Left renal pelvis (tissue), 4 donors: ENCODE data around the gene ECHDC1. TPM values are rescaled to one million over a fixed set of nuclear protein-coding genes. Genes with fewer than 3 reads are reported as not detected.

ENCODE experiments used
- DNase-seq, 4 donors: peaks; one replicate each; pipeline ENCODE4 v3.0.0-alpha.2; 2013; ENCODE audit warnings: low read depth in 4 of 4, low spot score in 3 of 4
- polyA plus RNA-seq, 4 donors: library from polyadenylated mRNA; unstranded; fragments of 120-200 nt; gene quantifications; one replicate each; pipeline ENCODE4 v1.2.1, GENCODE V29; 2013; ENCODE audit not compliant: insufficient read length in 4 of 4

Gene ECHDC1
- polyA plus RNA-seq, 4 donors, result 65.5 to 99.0 (median 89.8) TPM

- no peak for DNase-seq
Observed at GRCh38 chr6:127290391-127291265, 52.8 kb downstream of the ECHDC1 start.

- no peak for DNase-seq
Observed at GRCh38 chr6:127289934-127290333, 53.5 kb downstream of the ECHDC1 start.

GRCh38 chr6:127288705-127289104, 54.7 kb downstream of the ECHDC1 start:
- DNase-seq, result no peak

- no peak for DNase-seq
Observed at GRCh38 chr6:127282184-127282583, 61.2 kb downstream of the ECHDC1 start.

- no peak for DNase-seq
Observed at GRCh38 chr6:127279815-127280214, 63.6 kb downstream of the ECHDC1 start.

- DNase-seq, result no peak
Observed at GRCh38 chr6:127277878-127278843, 65.2 kb downstream of the ECHDC1 start.

GRCh38 chr6:127276331-127276730, 67.1 kb downstream of the ECHDC1 start:
- no peak for DNase-seq

- DNase-seq, result no peak
Observed at GRCh38 chr6:127273499-127273898, 69.9 kb downstream of the ECHDC1 start.

- no peak for DNase-seq
Observed at GRCh38 chr6:127272576-127272975, 70.8 kb downstream of the ECHDC1 start.

- DNase-seq, result peak in 2 of 4 donors; percentile 26 to 27
Observed at GRCh38 chr6:127267646-127268625, 75.5 kb downstream of the ECHDC1 start.

GRCh38 chr6:127266892-127267645, 76.3 kb downstream of the ECHDC1 start:
- DNase-seq, result peak; percentile 51 to 65 (median 56)

GRCh38 chr6:127266178-127266891, 77.1 kb downstream of the ECHDC1 start, which contains the start of gene RNF146:
Gene RNF146, plus strand, starts transcription at chr6:127266864. Its CDS starts 13,475 bp downstream, at chr6:127280339.
- DNase-seq, result peak; percentile 77 to 87 (median 81)

GRCh38 chr6:127263481-127263880, 79.9 kb downstream of the ECHDC1 start:
- DNase-seq, result no peak

- DNase-seq, result no peak
Observed at GRCh38 chr6:127262896-127263295, 80.5 kb downstream of the ECHDC1 start.

- DNase-seq, result no peak
Observed at GRCh38 chr6:127255286-127255685, 88.1 kb downstream of the ECHDC1 start.

GRCh38 chr6:127249621-127250020, 93.8 kb downstream of the ECHDC1 start:
- DNase-seq, result no peak

GRCh38 chr6:127247114-127248096, 96.0 kb downstream of the ECHDC1 start:
- DNase-seq, result no peak
